ENCODE results near the gene INAFM1.

INAFM1 gene

GRCh38 chr19:47240556-47240955, 34.1 kb upstream of the INAFM1 start:
- Histone ChIP-seq H3K27me3 (ENCODE audit: insufficient read depth, low read depth, severe bottlenecking) (peaks cover 10% of the 10 kb centered on the region), H3K36me3 (no peaks in the 10 kb centered on the region), H3K27ac (0 out of 2 replicates have a peak overlapping the region, but pooled peaks have one; percentile 25), H3K9me3 (ENCODE audit: severe bottlenecking) (no peaks in the 10 kb centered on the region), H3K4me3 (ENCODE audit: low read depth, low read length) (no peak overlapping the region)
- DNase-seq = no peak
- no peak for TF ChIP-seq CTCF (IDR thresholded peaks at IDR 0.05; ENCODE audit: low read depth, low read length)

GRCh38 chr19:47240996-47241918, 33.4 kb upstream of the INAFM1 start:
- peaks cover 10% of the 10 kb centered on the region for H3K27me3 ChIP-seq (ENCODE audit: insufficient read depth, low read depth, severe bottlenecking)
- H3K9me3 ChIP-seq (ENCODE audit: severe bottlenecking) = no peaks in the 10 kb centered on the region
- TF ChIP-seq CTCF (IDR thresholded peaks at IDR 0.05; ENCODE audit: low read depth, low read length) = no peak
- H3K27ac ChIP-seq = 0 out of 2 replicates have a peak overlapping the region, but pooled peaks have one; percentile 25
- no peaks in the 10 kb centered on the region for H3K36me3 ChIP-seq
- H3K4me3 ChIP-seq (ENCODE audit: low read depth, low read length) = no peak overlapping the region
- peak; percentile 86 for DNase-seq

GRCh38 chr19:47241919-47242577, 32.6 kb upstream of the INAFM1 start:
- Histone ChIP-seq H3K27ac (no peak overlapping the region), H3K9me3 (ENCODE audit: severe bottlenecking) (no peaks in the 10 kb centered on the region), H3K4me3 (ENCODE audit: low read depth, low read length) (no peak overlapping the region), H3K36me3 (no peaks in the 10 kb centered on the region), H3K27me3 (ENCODE audit: insufficient read depth, low read depth, severe bottlenecking) (peaks cover 10% of the 10 kb centered on the region)
- no peak for TF ChIP-seq CTCF (IDR thresholded peaks at IDR 0.05; ENCODE audit: low read depth, low read length)
- no peak for DNase-seq

- peak overlapping the region; percentile 18; the same call in 1 of the 2 replicates for H3K4me3 ChIP-seq (ENCODE audit: low read depth, low read length)
- no peaks in the 10 kb centered on the region for H3K9me3 ChIP-seq (ENCODE audit: severe bottlenecking)
- no peak overlapping the region for H3K27ac ChIP-seq
- no peak for TF ChIP-seq CTCF (IDR thresholded peaks at IDR 0.05; ENCODE audit: low read depth, low read length)
- H3K27me3 ChIP-seq (ENCODE audit: insufficient read depth, low read depth, severe bottlenecking) = peaks cover 10% of the 10 kb centered on the region
- H3K36me3 ChIP-seq = no peaks in the 10 kb centered on the region
- no peak for DNase-seq
Observed at GRCh38 chr19:47243364-47243775, 31.3 kb upstream of the INAFM1 start.

GRCh38 chr19:47243776-47244547, 30.7 kb upstream of the INAFM1 start:
- Histone ChIP-seq H3K36me3 (no peaks in the 10 kb centered on the region), H3K27ac (peak overlapping the region; percentile 67), H3K9me3 (ENCODE audit: severe bottlenecking) (no peaks in the 10 kb centered on the region), H3K27me3 (ENCODE audit: insufficient read depth, low read depth, severe bottlenecking) (peaks cover 10% of the 10 kb centered on the region), H3K4me3 (ENCODE audit: low read depth, low read length) (peak overlapping the region; percentile 41)
- peak; percentile 83 for TF ChIP-seq CTCF (IDR thresholded peaks at IDR 0.05; ENCODE audit: low read depth, low read length)
- peak; percentile 89 for DNase-seq

Measured in WERI-Rb-1 (cell line).